Choroid plexus epithelial cell (primary cell): ENCODE measurements around the gene ARHGEF40.

Experiments used
- DNase-seq: peaks from one replicate; pipeline ENCODE4 v3.0.0-alpha.2; 2010; ENCODE audit warnings: low read depth
- H3K4me3 ChIP-seq: 2 replicates; pipeline ENCODE4 v1.5.1; 2011; ENCODE audit warnings: low read depth, mild to moderate bottlenecking, control low read depth, low read length, moderate library complexity
- CTCF ChIP-seq: conservative IDR thresholded peaks from 2 replicates; pipeline ENCODE4 v1.5.1; 2011; ENCODE audit warnings: low read depth, mild to moderate bottlenecking, control low read depth, inconsistent platforms, low read length, moderate library complexity

The ARHGEF40 gene

DNA sequence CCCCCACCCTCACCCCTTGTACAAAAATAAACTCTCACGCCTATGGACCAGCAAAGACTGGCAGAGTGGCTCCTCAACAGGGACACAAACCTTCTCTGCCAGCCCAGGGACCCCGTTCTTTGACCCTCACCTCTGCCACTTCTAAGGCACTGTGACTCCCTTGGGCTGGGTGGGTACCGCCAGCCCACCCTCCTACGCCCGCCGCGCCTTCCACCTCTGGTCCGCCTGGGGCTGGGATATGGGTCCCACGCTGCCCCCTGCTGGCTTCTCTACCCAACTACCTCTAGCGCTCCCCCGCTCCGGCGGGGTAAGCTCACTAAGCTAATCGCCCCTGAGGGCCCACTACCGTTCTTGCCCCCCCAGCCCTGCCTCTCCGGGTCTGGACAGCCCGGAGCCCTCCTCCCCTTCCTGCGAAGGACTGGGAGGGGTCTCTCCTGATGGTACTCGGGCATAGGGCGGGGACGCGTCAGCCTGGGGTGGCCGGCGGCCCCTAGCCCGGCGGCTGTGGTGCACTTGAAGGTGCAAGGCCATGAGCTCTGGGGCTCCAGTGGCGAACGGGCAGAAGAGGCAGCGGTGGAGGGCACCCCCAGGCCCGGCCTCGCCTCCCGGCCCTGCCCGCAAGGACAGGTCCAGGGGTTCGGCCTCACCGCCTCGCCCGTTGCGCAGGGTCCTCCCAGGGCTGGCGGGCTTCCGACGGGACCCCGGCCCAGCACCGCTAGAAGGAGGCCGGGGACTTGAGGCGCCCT lies 20.3 kb downstream of the ARHGEF40 start:
- DNase-seq, result no peak
- TF ChIP-seq CTCF, result peak; percentile 61
- no peak overlapping the region for H3K4me3 ChIP-seq

DNA sequence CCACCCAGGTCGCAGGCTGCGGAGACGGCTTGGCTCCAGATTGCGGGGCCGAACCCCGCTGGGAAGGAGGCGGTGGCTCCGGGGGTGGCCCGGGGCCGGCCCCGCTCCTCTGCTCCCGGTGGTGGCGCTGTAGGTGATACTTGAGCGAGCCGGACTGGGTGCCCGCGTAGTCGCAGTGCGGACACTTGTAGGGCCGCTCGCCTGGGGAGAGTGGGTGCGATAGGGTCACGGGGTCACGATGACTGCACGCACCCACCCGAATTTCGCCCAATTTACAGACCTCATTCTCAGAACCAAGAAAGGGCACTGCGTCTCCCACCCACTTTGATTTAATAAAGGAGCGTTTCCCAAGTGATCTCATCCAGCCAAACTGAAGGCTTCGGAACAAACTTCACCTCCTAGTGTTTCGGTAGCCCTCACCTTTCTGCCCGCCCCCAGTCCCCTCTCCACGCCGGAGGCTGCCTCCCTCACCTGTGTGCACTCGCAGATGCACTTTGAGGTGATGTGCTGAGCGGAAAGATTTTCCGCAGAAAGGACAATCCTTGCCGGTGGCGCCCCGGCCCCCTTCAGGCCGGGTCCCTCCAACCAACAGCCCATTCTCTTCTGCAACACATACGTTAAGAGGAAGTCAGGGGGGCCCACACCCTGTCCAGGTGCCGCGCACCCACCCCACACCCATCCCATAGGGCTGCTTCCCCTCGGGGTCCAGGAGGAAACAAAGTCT lies 21.0 kb downstream of the ARHGEF40 start:
- no peak overlapping the region for H3K4me3 ChIP-seq
- TF ChIP-seq CTCF, result no peak
- no peak for DNase-seq

GRCh38 chr14:21091821-21092272 lies 21.7 kb downstream of the ARHGEF40 start:
- TF ChIP-seq CTCF, result no peak
- DNase-seq, result no peak
- H3K4me3 ChIP-seq, result no peak overlapping the region

DNA sequence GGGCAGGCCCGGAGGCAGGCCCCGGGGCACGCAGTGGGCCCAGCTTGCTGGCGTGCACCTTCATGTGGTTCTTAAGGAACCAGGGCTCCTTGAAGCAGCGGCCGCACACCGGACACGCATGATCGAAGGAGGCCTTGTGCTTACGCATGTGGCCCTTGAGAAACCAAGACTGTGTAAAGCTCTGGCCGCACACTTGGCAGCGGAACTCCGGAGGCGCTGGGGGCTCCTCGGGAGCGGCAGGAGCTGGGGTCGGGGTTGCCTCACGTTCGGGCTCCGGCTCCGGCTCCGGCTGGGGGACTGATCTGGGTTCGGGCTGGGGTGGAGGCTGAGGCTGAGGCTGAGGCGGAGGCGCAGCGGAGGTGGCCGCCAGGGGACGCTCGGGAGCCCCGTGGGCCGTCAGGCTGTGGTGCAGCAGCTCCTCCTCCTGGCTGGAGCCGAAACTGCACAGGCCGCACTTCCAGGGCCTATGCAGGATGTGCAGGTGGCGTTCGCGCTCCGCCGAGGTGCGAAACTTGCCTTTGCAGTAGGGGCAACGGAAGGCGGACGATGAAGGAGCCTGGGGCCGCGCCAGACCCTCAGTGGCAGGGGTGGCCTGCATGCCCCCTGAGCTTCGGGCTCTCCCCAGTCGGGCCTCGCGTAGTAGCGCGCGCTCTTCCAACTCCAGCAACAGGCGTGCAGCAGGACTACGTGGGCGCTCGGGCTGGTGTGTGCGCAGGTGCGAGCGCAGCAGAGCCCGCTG lies 22.3 kb downstream of the ARHGEF40 start:
- no peak overlapping the region for H3K4me3 ChIP-seq
- peak; percentile 99 for TF ChIP-seq CTCF

DNA sequence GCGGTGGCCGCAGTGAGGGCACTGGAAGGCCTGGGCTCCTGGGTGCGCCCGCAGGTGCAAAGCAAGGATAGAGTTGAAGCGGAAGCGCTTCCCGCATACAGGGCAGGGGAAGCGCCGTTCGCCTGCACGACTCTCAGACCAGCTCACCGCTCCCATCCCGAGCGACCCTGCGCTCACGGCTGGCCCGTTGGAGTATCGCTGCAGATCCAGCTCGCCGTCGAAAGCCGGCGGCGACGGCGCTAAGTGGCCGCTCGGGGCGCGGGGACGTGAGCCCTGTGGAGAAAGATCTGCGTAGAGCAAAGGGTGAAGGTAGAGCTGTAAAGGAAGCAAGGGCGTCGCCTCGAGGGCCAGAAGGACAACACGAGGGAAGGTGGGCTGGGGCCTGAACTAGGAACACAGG lies 22.9 kb downstream of the ARHGEF40 start:
- no peak for TF ChIP-seq CTCF
- no peak overlapping the region for H3K4me3 ChIP-seq

More for the DNA sequence above, 22.3 kb downstream of the ARHGEF40 start:
- peak; percentile 82 for DNase-seq

DNA sequence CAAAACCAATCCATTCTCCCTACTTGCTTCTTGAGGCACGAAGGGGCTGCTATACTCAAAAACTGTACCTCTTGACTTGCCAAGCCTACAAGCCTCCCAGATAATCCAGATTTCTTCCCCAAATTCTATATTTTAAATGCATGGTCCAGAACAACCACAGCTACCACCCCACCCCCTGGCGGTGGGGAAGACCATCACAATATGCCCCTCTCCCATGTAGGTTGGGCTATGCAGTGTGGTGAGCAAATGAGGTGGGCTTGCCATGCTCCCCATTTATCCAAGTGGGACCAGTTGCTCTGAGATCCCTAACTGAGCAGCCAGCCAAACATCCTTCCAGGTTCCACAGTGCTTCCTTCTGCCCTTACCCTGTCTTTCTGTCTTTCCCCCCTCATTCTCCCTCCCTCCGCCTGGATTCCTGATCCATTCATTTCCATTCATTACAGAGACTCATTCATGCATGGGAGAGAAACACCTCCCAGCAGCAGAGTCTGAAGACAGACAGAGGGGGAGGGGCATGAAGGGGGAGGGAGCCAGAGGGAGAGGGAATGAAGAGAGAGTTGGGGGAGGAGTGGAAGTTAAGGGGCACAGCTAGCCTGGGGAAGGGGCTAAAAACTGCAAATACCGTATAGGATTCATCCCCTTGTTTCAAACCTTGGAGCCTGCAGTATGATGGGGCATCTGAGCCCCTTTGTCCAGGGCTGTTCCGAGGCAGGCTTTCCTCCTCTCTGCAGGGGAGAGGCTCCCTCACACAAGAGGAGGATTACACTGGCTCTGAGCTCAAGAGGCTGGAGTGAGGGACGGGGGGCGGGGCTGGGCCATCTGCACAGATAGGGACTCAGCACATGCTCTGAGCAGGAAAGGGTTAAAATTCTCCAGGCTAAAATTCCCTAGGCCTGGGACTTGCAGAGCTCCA lies 23.9 kb downstream of the ARHGEF40 start:
- DNase-seq, result no peak
- TF ChIP-seq CTCF, result peak; percentile 55
- no peak overlapping the region for H3K4me3 ChIP-seq

More for the DNA sequence above, 22.9 kb downstream of the ARHGEF40 start:
- no peak for DNase-seq
